Measurements from ENCODE around the gene LRMDA.

DNA sequence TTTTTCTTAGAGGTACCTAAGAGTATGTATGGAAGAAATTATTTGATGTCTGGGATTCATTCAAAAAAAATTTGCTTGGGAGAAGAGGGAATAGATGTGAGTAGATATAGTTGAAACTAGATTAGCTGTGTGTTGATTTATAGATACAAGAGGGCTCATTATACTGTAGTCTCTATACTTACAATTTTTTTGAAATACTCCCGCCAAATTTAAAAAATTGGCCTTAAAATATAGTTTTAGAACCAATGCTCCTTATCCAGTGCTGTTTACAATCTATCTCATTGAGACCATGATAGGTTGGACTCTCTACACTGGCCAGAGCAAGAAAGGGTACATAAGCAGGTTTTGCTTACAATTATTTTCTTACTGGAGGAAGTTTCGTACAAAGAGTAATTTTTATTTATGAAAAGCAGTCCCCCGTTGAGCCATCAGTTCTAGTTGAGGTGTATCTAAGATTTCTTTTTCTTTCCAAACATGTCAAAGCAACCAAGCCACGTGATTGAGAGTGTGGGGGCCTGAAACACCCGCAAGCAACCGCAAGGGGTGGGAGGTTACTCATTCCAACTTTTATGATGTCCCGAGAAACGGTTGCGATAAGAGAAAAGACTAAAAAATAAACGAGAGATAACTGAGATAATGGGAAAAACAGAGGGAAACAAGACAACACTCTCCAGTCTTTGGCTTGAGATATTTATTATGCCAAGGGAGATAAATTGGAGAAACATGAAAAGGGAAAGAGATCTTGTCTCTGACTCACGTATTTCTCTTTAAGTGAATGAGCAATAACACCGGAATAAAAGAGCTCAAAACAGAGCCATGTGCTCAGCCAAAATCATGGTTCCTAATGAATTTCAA is 729.2 kb downstream of the LRMDA start:
- TF ChIP-seq EHF (CRISPR knock-in tag; IDR thresholded peaks at IDR 0.05) (no peak), ZSCAN20 (CRISPR knock-in tag; IDR thresholded peaks at IDR 0.05) (no peak), TP53 (CRISPR knock-in tag; IDR thresholded peaks at IDR 0.05) (no peak), USF2 (IDR thresholded peaks at IDR 0.05) (no peak), SREBF2 (IDR thresholded peaks at IDR 0.05) (no peak), CTCF (IDR thresholded peaks at IDR 0.05) (no peak), POLR2A (IDR thresholded peaks at IDR 0.05; ENCODE audit: low read length) (no peak)

Measured in A549 (cell line).